Endothelial cell of umbilical vein (primary cell): Measurements from ENCODE around the gene SPEN.

Experiments used
- CTCF ChIP-seq, 2 donors: IDR thresholded peaks; 1 replicate in 1 of 2; 2 replicates in 1 of 2; pipeline ENCODE4 v1.5.1; 2011; ENCODE audit warnings: low read length in 2 of 2, mild to moderate bottlenecking in 2 of 2, moderate library complexity in 2 of 2, control low read depth in 1 of 2, inconsistent platforms in 1 of 2, low read depth in 1 of 2; ENCODE audit not compliant: insufficient read depth in 1 of 2; ENCODE audit errors: extremely low read depth in 1 of 2
- EZH2 ChIP-seq: IDR thresholded peaks from 2 replicates; pipeline ENCODE4 v1.6.1; 2012; ENCODE audit warnings: borderline replicate concordance, low read depth, mild to moderate bottlenecking, moderate library complexity, low read length, inconsistent platforms; ENCODE audit not compliant: severe bottlenecking
- JUN ChIP-seq: IDR thresholded peaks from 2 replicates; pipeline ENCODE4 v1.6.1; 2011; ENCODE audit warnings: borderline replicate concordance, low read depth; ENCODE audit not compliant: insufficient read length, insufficient read depth
- MAX ChIP-seq: IDR thresholded peaks from 2 replicates; pipeline ENCODE4 v1.6.1; 2011; ENCODE audit not compliant: insufficient read depth, insufficient read length
- POLR2A ChIP-seq: IDR thresholded peaks from 2 replicates; pipeline ENCODE4 v1.6.1; 2012; ENCODE audit warnings: low read depth, mild to moderate bottlenecking, control low read depth, low read length
- POLR2AphosphoS5 ChIP-seq: IDR thresholded peaks from 2 replicates; pipeline ENCODE4 v1.6.1; 2012; ENCODE audit warnings: low read depth, mild to moderate bottlenecking, control low read depth, low read length, moderate library complexity; ENCODE audit not compliant: insufficient read depth

- TF ChIP-seq POLR2A (no peak), EZH2 (no peak), CTCF (IDR thresholded peaks at IDR 0.05; ENCODE audit: extremely low read depth in 1 of 2, insufficient read depth in 1 of 2, low read depth in 1 of 2, low read length in 2 of 2) (no peak), POLR2AphosphoS5 (no peak), MAX (no peak), JUN (no peak)
Observed at GRCh38 chr1:15849775-15850324, 2.3 kb downstream of the SPEN start.
